MM.1S (cell line): ENCODE results near the gene ARMS2.

Experiments used
- CTCF ChIP-seq: fragments of 300-600 bp; sonication (generic); IDR thresholded peaks from 2 replicates; pipeline ENCODE4 v1.5.1; 2016; ENCODE audit warnings: antibody characterized with exemption, low read length, mixed read lengths
- EZH2 ChIP-seq: fragments of 300-600 bp; sonication (generic); optimal IDR thresholded peaks from 2 replicates; pipeline ENCODE3; 2017; ENCODE audit warnings: low read depth, mild to moderate bottlenecking, antibody characterized with exemption, low read length, mixed read lengths
- EZH2phosphoT487 ChIP-seq: fragments of 300-600 bp; sonication (generic); IDR thresholded peaks from 2 replicates; pipeline ENCODE4 v1.6.1; 2018; ENCODE audit warnings: antibody characterized with exemption, low read length

- TF ChIP-seq CTCF: no peak
- TF ChIP-seq EZH2phosphoT487: no peak
- no peak for TF ChIP-seq EZH2
Measured at GRCh38 chr10:122503012-122503411, 48.6 kb downstream of the ARMS2 start.
